ENCODE measurements around the gene ST7. TPM values are rescaled to one million over a fixed set of nuclear protein-coding genes. Genes with fewer than 3 reads are reported as not detected.

The ST7 gene
- total RNA-seq, 1 experiment from 2014 or later: 12.9 TPM

- no peaks in the 10 kb centered on the region for H3K9me3 ChIP-seq (ENCODE audit: control insufficient read depth, low read depth, low read length)
- no peak overlapping the region for H2AFZ ChIP-seq (ENCODE audit: low read length)
- H4K5ac ChIP-seq (ENCODE audit: insufficient read length, low read depth, low read length): no peak overlapping the region
- no peaks in the 10 kb centered on the region for H3K9me3 Mint-ChIP-seq
- no peaks in the 10 kb centered on the region for H3K4me1 ChIP-seq (ENCODE audit: insufficient read depth, low read length)
- no peak overlapping the region for H2BK15ac ChIP-seq (ENCODE audit: low read depth, low read length)
- H2AK5ac ChIP-seq (ENCODE audit: insufficient read length, low read length): no peak overlapping the region
- H3K23ac ChIP-seq (ENCODE audit: insufficient read length, low read depth, low read length): no peak overlapping the region
- no peak overlapping the region for H3T11ph ChIP-seq (ENCODE audit: low read length)
- H3K23me2 ChIP-seq (ENCODE audit: insufficient read length, low read depth, low read length, poor library complexity, severe bottlenecking): no peaks in the 10 kb centered on the region
- H4K91ac ChIP-seq (ENCODE audit: insufficient read length, low read depth, low read length): no peak overlapping the region
- H3K79me1 ChIP-seq (ENCODE audit: insufficient read depth, low read depth, low read length, poor library complexity, severe bottlenecking): no peaks in the 10 kb centered on the region
- TF ChIP-seq, protein P1, sequence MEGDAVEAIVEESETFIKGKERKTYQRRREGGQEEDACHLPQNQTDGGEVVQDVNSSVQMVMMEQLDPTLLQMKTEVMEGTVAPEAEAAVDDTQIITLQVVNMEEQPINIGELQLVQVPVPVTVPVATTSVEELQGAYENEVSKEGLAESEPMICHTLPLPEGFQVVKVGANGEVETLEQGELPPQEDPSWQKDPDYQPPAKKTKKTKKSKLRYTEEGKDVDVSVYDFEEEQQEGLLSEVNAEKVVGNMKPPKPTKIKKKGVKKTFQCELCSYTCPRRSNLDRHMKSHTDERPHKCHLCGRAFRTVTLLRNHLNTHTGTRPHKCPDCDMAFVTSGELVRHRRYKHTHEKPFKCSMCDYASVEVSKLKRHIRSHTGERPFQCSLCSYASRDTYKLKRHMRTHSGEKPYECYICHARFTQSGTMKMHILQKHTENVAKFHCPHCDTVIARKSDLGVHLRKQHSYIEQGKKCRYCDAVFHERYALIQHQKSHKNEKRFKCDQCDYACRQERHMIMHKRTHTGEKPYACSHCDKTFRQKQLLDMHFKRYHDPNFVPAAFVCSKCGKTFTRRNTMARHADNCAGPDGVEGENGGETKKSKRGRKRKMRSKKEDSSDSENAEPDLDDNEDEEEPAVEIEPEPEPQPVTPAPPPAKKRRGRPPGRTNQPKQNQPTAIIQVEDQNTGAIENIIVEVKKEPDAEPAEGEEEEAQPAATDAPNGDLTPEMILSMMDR (conservative IDR thresholded peaks at IDR 0.05): no peak
- no peak overlapping the region for H2BK12ac ChIP-seq (ENCODE audit: insufficient read length, low read depth, low read length)
- H3K27me3 Mint-ChIP-seq (ENCODE audit: low read depth): no peaks in the 10 kb centered on the region
- no peak overlapping the region for H3K18ac ChIP-seq (ENCODE audit: insufficient read length, low read depth, low read length)
- H3K27me3 ChIP-seq (ENCODE audit: insufficient read depth, low read length): no peaks in the 10 kb centered on the region
- no peak overlapping the region for H3K4me2 ChIP-seq (ENCODE audit: insufficient read depth, insufficient read length, low read length)
- no peak overlapping the region for H2BK120ac ChIP-seq (ENCODE audit: low read depth, low read length, poor library complexity, severe bottlenecking)
- no peak overlapping the region for H3K9ac ChIP-seq (ENCODE audit: extremely low read depth, insufficient read length, low read length)
- H3K4me3 Mint-ChIP-seq: no peak overlapping the region
- no CpG with 5 or more reads among the region's 4 CpGs for WGBS (ENCODE audit: extremely low coverage, insufficient read length, low lambda C conversion rate)
- no peaks in the 10 kb centered on the region for H4K20me1 ChIP-seq (ENCODE audit: control insufficient read depth, insufficient read depth, insufficient read length)
- DNase-seq: no peak
- H3K14ac ChIP-seq (ENCODE audit: insufficient read depth, low read length): no peak overlapping the region
- 0 out of 4 replicates have a peak, but pooled peaks cover 0 to 2% of the 10 kb centered on the region in 2 experiments for H3K4me1 Mint-ChIP-seq
- H2BK20ac ChIP-seq (ENCODE audit: low read depth, low read length, poor library complexity, severe bottlenecking): no peak overlapping the region
- no peak overlapping the region for H3K56ac ChIP-seq (ENCODE audit: insufficient read length, low read depth, low read length)
- peaks cover 0 to 4% (median 0%) of the 10 kb centered on the region in 3 experiments; a peak in 2 of 7 replicates for H3K36me3 Mint-ChIP-seq (ENCODE audit: insufficient read depth in 1 of 3, low read depth in 3 of 3)
- no peak overlapping the region for H3K4ac ChIP-seq (ENCODE audit: low read depth, low read length)
- no peaks in the 10 kb centered on the region for H3K79me2 ChIP-seq (ENCODE audit: insufficient read depth, low read length)
- peak overlapping the region in 1 of 3 experiments; percentile 26; a peak in 1 of 7 replicates for H3K27ac Mint-ChIP-seq
- no peak overlapping the region for H3K27ac ChIP-seq (ENCODE audit: insufficient read length, low read depth, low read length)
- no peak overlapping the region for H4K8ac ChIP-seq (replicated peaks; ENCODE audit: insufficient read length, low read depth, low read length)
- H2BK5ac ChIP-seq (ENCODE audit: insufficient read length, low read length): no peak overlapping the region
Measured at GRCh38 chr7:117208257-117208656, 255.0 kb downstream of the ST7 start.
